ENCODE data around the gene XCL1. TPM values are rescaled to one million over a fixed set of nuclear protein-coding genes. Genes with fewer than 3 reads are reported as not detected.

XCL1 gene
- total and polyA plus RNA-seq, 4 donors = 0.15 to 0.71 (median 0.36) TPM

DNA sequence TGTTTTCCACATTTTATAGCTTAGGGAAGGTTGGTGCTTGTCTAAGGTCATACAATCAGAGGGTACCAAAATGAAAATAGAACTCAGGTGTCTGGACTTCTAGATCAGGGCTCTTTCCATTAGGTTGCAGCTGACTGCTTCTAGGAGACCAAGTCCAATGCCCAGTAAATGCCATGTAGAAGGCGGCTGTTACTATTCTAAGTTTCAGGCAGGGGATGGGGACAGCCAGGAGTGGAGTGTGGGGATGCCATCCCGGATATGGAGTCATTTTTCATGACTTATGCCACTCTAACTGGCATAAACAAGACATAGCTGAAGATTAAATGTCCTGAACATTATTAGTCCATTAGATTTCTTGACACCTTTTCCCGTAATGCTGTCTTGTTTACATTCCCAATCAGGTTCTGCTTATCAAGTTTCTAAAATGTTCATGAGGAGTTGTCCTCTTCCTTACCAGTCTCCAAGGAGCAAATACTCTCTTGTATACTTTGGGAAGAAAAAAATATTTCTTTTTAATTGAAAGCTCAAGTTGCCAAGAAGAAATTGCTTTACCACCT, 31.5 kb downstream of the XCL1 start:
- Histone ChIP-seq H3K9ac (ENCODE audit: insufficient read depth in 1 of 2, low read length in 2 of 2) (no peak overlapping the region), H3K9me3 (ENCODE audit: control insufficient read depth in 4 of 4, insufficient read depth in 3 of 4, low read length in 3 of 4) (no peaks in the 10 kb centered on the region), H3K4me3 (no peak overlapping the region), H3K36me3 (ENCODE audit: control insufficient read depth in 4 of 4, insufficient read depth in 4 of 4, low read length in 4 of 4) (no peaks in the 10 kb centered on the region), H3K4me1 (ENCODE audit: control insufficient read depth in 5 of 5, insufficient read depth in 5 of 5, low read length in 5 of 5) (peaks cover 0 to 11% (median under 1%) of the 10 kb centered on the region in 5 donors), H3K27me3 (ENCODE audit: control insufficient read depth in 3 of 3, insufficient read depth in 3 of 3, low read length in 2 of 3) (no peaks in the 10 kb centered on the region), H3K27ac (ENCODE audit: low read depth in 1 of 2, low read length in 1 of 2) (no peak overlapping the region)
- WGBS, 2 donors = 69 to 83% methylated on average over 3 of the region's 3 CpGs
- ATAC-seq (ENCODE audit: insufficient read depth, low FRiP score) (no peak), DNase-seq (no peak)
- no peak for TF ChIP-seq CTCF (IDR thresholded peaks at IDR 0.05; ENCODE audit: control extremely low read depth, extremely low read depth)

DNA sequence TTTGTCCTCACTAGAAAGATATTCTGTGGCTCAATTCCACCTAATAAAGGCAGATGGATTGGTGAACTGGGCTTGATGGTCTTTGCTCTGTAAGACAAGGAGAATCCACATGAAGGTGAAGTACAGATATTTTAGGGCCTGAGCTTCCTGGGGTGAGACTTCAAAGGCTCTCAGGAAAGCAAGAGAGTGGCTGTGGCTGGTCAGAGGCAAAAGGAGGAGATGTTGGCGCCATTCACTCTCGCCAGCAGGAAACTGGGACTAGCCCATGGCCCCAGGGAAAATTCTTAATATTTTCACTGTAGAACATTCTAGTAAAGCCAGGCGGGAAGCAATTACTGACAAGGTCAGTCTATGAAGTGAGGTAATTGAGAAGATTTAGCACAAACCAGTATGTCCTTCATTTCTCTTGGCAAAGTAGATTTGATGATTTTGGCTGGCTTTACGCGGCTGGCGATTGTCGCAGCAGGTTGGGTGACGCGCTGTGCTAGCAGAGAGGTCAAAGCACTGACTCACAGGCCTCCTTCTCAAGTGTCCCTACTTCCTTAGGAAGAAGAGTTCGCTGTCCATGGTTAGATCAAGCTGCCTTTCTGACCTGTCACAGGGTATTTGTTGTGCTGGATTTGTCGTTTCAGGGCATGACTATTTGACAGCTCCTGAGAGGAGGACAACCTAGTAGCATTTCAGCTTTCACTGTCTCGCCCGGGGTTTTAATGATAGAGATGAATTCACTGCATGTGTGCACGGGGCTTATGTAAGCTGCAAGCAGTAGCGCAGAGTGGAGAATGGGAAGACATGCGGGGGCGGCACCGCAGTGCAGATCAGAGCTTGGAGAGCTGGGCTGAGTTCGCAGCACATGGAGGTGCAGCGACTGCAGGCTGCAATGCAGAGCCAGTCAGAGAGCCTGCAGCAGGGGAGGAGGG, 32.7 kb downstream of the XCL1 start:
- ATAC-seq (ENCODE audit: insufficient read depth, low FRiP score) (no peak), DNase-seq (peak; percentile 19 to 56 (median 40))
- no peaks in the 10 kb centered on the region for H3K27me3 ChIP-seq (ENCODE audit: control insufficient read depth in 3 of 3, insufficient read depth in 3 of 3, low read length in 2 of 3)
- peaks cover 0 to 18% (median 5%) of the 10 kb centered on the region in 5 donors for H3K4me1 ChIP-seq (ENCODE audit: control insufficient read depth in 5 of 5, insufficient read depth in 5 of 5, low read length in 5 of 5)
- WGBS, 2 donors = 89 to 90% methylated on average over 20 of the region's 20 CpGs
- H3K27ac ChIP-seq (ENCODE audit: low read depth in 1 of 2, low read length in 1 of 2) = no peak overlapping the region
- no peak overlapping the region for H3K4me3 ChIP-seq
- H3K36me3 ChIP-seq (ENCODE audit: control insufficient read depth in 4 of 4, insufficient read depth in 4 of 4, low read length in 4 of 4) = no peaks in the 10 kb centered on the region
- no peak for TF ChIP-seq CTCF (IDR thresholded peaks at IDR 0.05; ENCODE audit: control extremely low read depth, extremely low read depth)
- H3K9me3 ChIP-seq (ENCODE audit: control insufficient read depth in 4 of 4, insufficient read depth in 3 of 4, low read length in 3 of 4) = no peaks in the 10 kb centered on the region
- H3K9ac ChIP-seq (ENCODE audit: insufficient read depth in 1 of 2, low read length in 2 of 2) = no peak overlapping the region

- no peaks in the 10 kb centered on the region for H3K27me3 ChIP-seq (ENCODE audit: control insufficient read depth in 3 of 3, insufficient read depth in 3 of 3, low read length in 2 of 3)
- TF ChIP-seq CTCF (IDR thresholded peaks at IDR 0.05; ENCODE audit: control extremely low read depth, extremely low read depth) = no peak
Measured at GRCh38 chr1:168609741-168610510, 33.5 kb downstream of the XCL1 start.

More at GRCh38 chr1:168609741-168610510, 33.5 kb downstream of the XCL1 start:
- H3K9me3 ChIP-seq (ENCODE audit: control insufficient read depth in 4 of 4, insufficient read depth in 3 of 4, low read length in 3 of 4) = no peaks in the 10 kb centered on the region
- peaks cover 0 to 23% (median 9%) of the 10 kb centered on the region in 5 donors for H3K4me1 ChIP-seq (ENCODE audit: control insufficient read depth in 5 of 5, insufficient read depth in 5 of 5, low read length in 5 of 5)
- no peak overlapping the region for H3K4me3 ChIP-seq
- H3K36me3 ChIP-seq (ENCODE audit: control insufficient read depth in 4 of 4, insufficient read depth in 4 of 4, low read length in 4 of 4) = no peaks in the 10 kb centered on the region
- DNase-seq = no peak
- H3K9ac ChIP-seq (ENCODE audit: insufficient read depth in 1 of 2, low read length in 2 of 2) = no peak overlapping the region
- WGBS, 2 donors = 76 to 81% methylated on average over 10 of the region's 10 CpGs
- no peak overlapping the region for H3K27ac ChIP-seq (ENCODE audit: low read depth in 1 of 2, low read length in 1 of 2)
- ATAC-seq (ENCODE audit: insufficient read depth, low FRiP score) = no peak
